Activated CD8-positive, alpha-beta T cell treated with anti-CD3 and anti-CD28 coated beads, Interleukin-2, amount 10 ng/mL, durations not matched to agents 7 days and 5 days (primary cell): ENCODE results near the gene GSPT1. TPM values are rescaled to one million over a fixed set of nuclear protein-coding genes. Genes with fewer than 3 reads are reported as not detected.
"Not testable (repeated sequence)": the region's sequence is repeated elsewhere in the genome, so short reads cannot be mapped to it uniquely, and the experiment has no call there.

Source experiments
- ATAC-seq: fragments of 150-1000 bp; cut with Tn5 transposase; one replicate; pipeline ENCODE4 v1.10.0; 2021; ENCODE audit warnings: moderate library complexity
- CTCF ChIA-PET: fragments of 350-600 bp; sonication (Branson Sonifier 250); formaldehyde crosslinking; loops from one replicate; lab custom pipeline; 2021; ENCODE audit warnings: antibody characterized with exemption; lab: Charles Lee
- POLR2A ChIA-PET: fragments of 350-600 bp; sonication (Branson Sonifier 250); formaldehyde crosslinking; loops from one replicate; lab custom pipeline; 2021; ENCODE audit warnings: antibody characterized with exemption; lab: Charles Lee
- DNase-seq: peaks from one replicate; pipeline ENCODE4 v3.0.0-alpha.2; 2020
- H3K27ac Mint-ChIP-seq: one replicate; pipeline ENCODE4 v1.8.0; 2021; ENCODE audit warnings: mild to moderate bottlenecking, mixed read lengths
- H3K27me3 Mint-ChIP-seq: one replicate; pipeline ENCODE4 v1.8.0; 2021; ENCODE audit warnings: low read depth, mixed read lengths
- H3K36me3 Mint-ChIP-seq: one replicate; pipeline ENCODE4 v1.8.0; 2021; ENCODE audit warnings: low read depth, mixed read lengths
- H3K4me1 Mint-ChIP-seq: one replicate; pipeline ENCODE4 v1.8.0; 2021; ENCODE audit warnings: low read depth, mixed read lengths
- H3K4me3 Mint-ChIP-seq: one replicate; pipeline ENCODE4 v1.8.0; 2021; ENCODE audit warnings: mild to moderate bottlenecking, mixed read lengths
- H3K9me3 Mint-ChIP-seq: one replicate; pipeline ENCODE4 v1.8.0; 2022; ENCODE audit warnings: mixed read lengths; ENCODE audit not compliant: insufficient read depth
- total RNA-seq, 2 experiments: library from RNA; stranded (reverse); gene quantifications; one replicate each; pipeline ENCODE4 v1.2.3, GENCODE V29; 2021

The GSPT1 gene
- 100 to 1,000 TPM; 110 to 114 TPM for total RNA-seq

- Mint-ChIP-seq H3K27me3 (peaks cover 11% of the 10 kb centered on the region), H3K36me3 (peaks cover 24% of the 10 kb centered on the region), H3K4me3 (peak within 1 kb of the TSS; percentile 87), H3K27ac (peak within 1 kb of the TSS; percentile 94), H3K4me1 (peaks cover 34% of the 10 kb centered on the region), H3K9me3 (no peaks in the 10 kb centered on the region)
- ATAC-seq (peak; percentile 96), DNase-seq (peak; percentile 100)
- CTCF ChIA-PET = interaction anchor here (0.6 kb wide), 1 partner anchor 164 kb away, joined by 3 read pairs; no protein-coding TSS in a partner anchor
- POLR2A ChIA-PET = interaction anchor here (0.7 to 1.6 kb wide), 7 partner anchors 61 to 174 kb away, joined by 3 to 7 read pairs (median 3); partner anchors contain the start of genes SNX29 and TXNDC11
These were observed at the start of gene GSPT1 for GRCh38 chr16:11915644-11916523. Gene GSPT1, minus strand, starts transcription at chr16:11915956. Its CDS starts 236 bp downstream, at chr16:11915720.

- ATAC-seq = no peak
- Mint-ChIP-seq H3K4me3 (no peak within 1 kb of the TSS), H3K27me3 (peaks cover 3% of the 10 kb centered on the region), H3K36me3 (no peaks in the 10 kb centered on the region), H3K4me1 (no peaks in the 10 kb centered on the region), H3K9me3 (no peaks in the 10 kb centered on the region), H3K27ac (no peak within 1 kb of the TSS)
- DNase-seq = no peak
- ChIA-PET POLR2A (interaction anchor here (1.5 kb wide), 1 partner anchor 99 kb away, joined by 3 read pairs; no protein-coding TSS in a partner anchor), CTCF (interaction anchor here (2.1 kb wide), 1 partner anchor 103 kb away, joined by 10 read pairs; no protein-coding TSS in a partner anchor)
These were observed 49.2 kb upstream of the GSPT1 start, which contains the start of gene TNFRSF17 for GRCh38 chr16:11964761-11965551. Gene TNFRSF17, plus strand, starts transcription at chr16:11965210. Its CDS starts 115 bp downstream, at chr16:11965325.

GRCh38 chr16:11963706-11964105 lies 48.0 kb upstream of the GSPT1 start:
- ChIA-PET CTCF (interaction anchor here (2.1 kb wide), 1 partner anchor 104 kb away, joined by 10 read pairs; no protein-coding TSS in a partner anchor), POLR2A (interaction anchor here (1.5 kb wide), 1 partner anchor 100 kb away, joined by 3 read pairs; no protein-coding TSS in a partner anchor)
- ATAC-seq (no peak), DNase-seq (no peak)
- H3K27me3 Mint-ChIP-seq = peaks cover 3% of the 10 kb centered on the region
- no peaks in the 10 kb centered on the region for H3K36me3 Mint-ChIP-seq
- H3K27ac Mint-ChIP-seq = no peak overlapping the region
- no peaks in the 10 kb centered on the region for H3K4me1 Mint-ChIP-seq
- H3K9me3 Mint-ChIP-seq = no peaks in the 10 kb centered on the region
- H3K4me3 Mint-ChIP-seq = no peak overlapping the region

GRCh38 chr16:11962978-11963377 lies 47.2 kb upstream of the GSPT1 start:
- POLR2A ChIA-PET, DNase-seq, ATAC-seq, H3K36me3 Mint-ChIP-seq, H3K4me1 Mint-ChIP-seq, H3K27ac Mint-ChIP-seq, H3K9me3 Mint-ChIP-seq, H3K27me3 Mint-ChIP-seq, H3K4me3 Mint-ChIP-seq: not testable (repeated sequence)
- CTCF ChIA-PET = interaction anchor here (2.1 kb wide), 1 partner anchor 105 kb away, joined by 10 read pairs; no protein-coding TSS in a partner anchor

GRCh38 chr16:11962457-11962856 lies 46.7 kb upstream of the GSPT1 start:
- ATAC-seq, H3K4me1 Mint-ChIP-seq, CTCF ChIA-PET: not testable (repeated sequence)

GRCh38 chr16:11957591-11958395 lies 42.0 kb upstream of the GSPT1 start:
- ChIA-PET CTCF (interaction anchor here (1.6 kb wide), 1 partner anchor 110 kb away, joined by 5 read pairs; no protein-coding TSS in a partner anchor), POLR2A (interaction anchor here (0.7 kb wide), 1 partner anchor 303 kb away, joined by 3 read pairs; no protein-coding TSS in a partner anchor)
- Mint-ChIP-seq H3K27me3 (no peaks in the 10 kb centered on the region), H3K36me3 (no peaks in the 10 kb centered on the region), H3K27ac (no peak overlapping the region), H3K4me3 (no peak overlapping the region), H3K9me3 (no peaks in the 10 kb centered on the region), H3K4me1 (no peaks in the 10 kb centered on the region)
- ATAC-seq (no peak), DNase-seq (no peak)

More at GRCh38 chr16:11962457-11962856, 46.7 kb upstream of the GSPT1 start:
- H3K36me3 Mint-ChIP-seq, H3K9me3 Mint-ChIP-seq, DNase-seq, POLR2A ChIA-PET, H3K27ac Mint-ChIP-seq, H3K27me3 Mint-ChIP-seq, H3K4me3 Mint-ChIP-seq: not testable (repeated sequence)

GRCh38 chr16:11956558-11956957 lies 40.8 kb upstream of the GSPT1 start:
- Mint-ChIP-seq H3K9me3 (no peaks in the 10 kb centered on the region), H3K4me1 (no peaks in the 10 kb centered on the region), H3K27ac (no peak overlapping the region), H3K4me3 (no peak overlapping the region), H3K36me3 (no peaks in the 10 kb centered on the region), H3K27me3 (no peaks in the 10 kb centered on the region)
- no peak for ATAC-seq
- DNase-seq = no peak
- ChIA-PET CTCF (interaction anchor here (1.4 kb wide), 1 partner anchor 111 kb away, joined by 4 read pairs; no protein-coding TSS in a partner anchor), POLR2A (no interaction called here)

- ATAC-seq = no peak
- no peaks in the 10 kb centered on the region for H3K4me1 Mint-ChIP-seq
- ChIA-PET CTCF (interaction anchor here (1.4 kb wide), 1 partner anchor 112 kb away, joined by 4 read pairs; no protein-coding TSS in a partner anchor), POLR2A (no interaction called here)
- no peaks in the 10 kb centered on the region for H3K9me3 Mint-ChIP-seq
- DNase-seq = no peak
- H3K27me3 Mint-ChIP-seq = no peaks in the 10 kb centered on the region
- no peak overlapping the region for H3K27ac Mint-ChIP-seq
- H3K36me3 Mint-ChIP-seq = no peaks in the 10 kb centered on the region
- no peak overlapping the region for H3K4me3 Mint-ChIP-seq
These were observed 40.0 kb upstream of the GSPT1 start for GRCh38 chr16:11955713-11956123.

- ATAC-seq, POLR2A ChIA-PET, H3K27me3 Mint-ChIP-seq, H3K4me1 Mint-ChIP-seq, DNase-seq, CTCF ChIA-PET, H3K27ac Mint-ChIP-seq, H3K9me3 Mint-ChIP-seq, H3K4me3 Mint-ChIP-seq, H3K36me3 Mint-ChIP-seq: not testable (repeated sequence)
These were observed 37.8 kb upstream of the GSPT1 start for GRCh38 chr16:11953576-11953975.

- DNase-seq (no peak), ATAC-seq (no peak)
- H3K27me3 Mint-ChIP-seq = no peaks in the 10 kb centered on the region
- no peaks in the 10 kb centered on the region for H3K36me3 Mint-ChIP-seq
- H3K9me3 Mint-ChIP-seq = no peaks in the 10 kb centered on the region
- POLR2A ChIA-PET = no interaction called here
- no peak overlapping the region for H3K4me3 Mint-ChIP-seq
- no peaks in the 10 kb centered on the region for H3K4me1 Mint-ChIP-seq
- CTCF ChIA-PET = no interaction called here
- no peak overlapping the region for H3K27ac Mint-ChIP-seq
These were observed 34.6 kb upstream of the GSPT1 start for GRCh38 chr16:11950388-11950787.
